ENCODE measurements around the gene LHFPL3. TPM values are rescaled to one million over a fixed set of nuclear protein-coding genes. Genes with fewer than 3 reads are reported as not detected.

Gene LHFPL3
- polyA plus RNA-seq, 6 donors from 2014 or later: not detected

GRCh38 chr7:104328970-104329825, 795 bp downstream of the LHFPL3 start:
- Mint-ChIP-seq H3K27ac (no peak overlapping the region), H3K27me3 (peaks cover 48 to 58% (median 55%) of the 10 kb centered on the region in 3 donors), H3K4me3 (peak overlapping the region in 1 of 8 donors; percentile 46), H3K4me1 (peaks cover 0 to 11% (median 0%) of the 10 kb centered on the region in 3 donors), H3K36me3 (no peaks in the 10 kb centered on the region), H3K9me3 (peaks cover 0 to 9% (median 0%) of the 10 kb centered on the region in 7 donors)
- ATAC-seq (ENCODE audit: low read depth in 2 of 2): no peak
- DNase-seq: no peak

GRCh38 chr7:104341546-104341945, 13.1 kb downstream of the LHFPL3 start:
- no peaks in the 10 kb centered on the region for H3K4me1 Mint-ChIP-seq
- H3K4me3 Mint-ChIP-seq: no peak overlapping the region

GRCh38 chr7:104352736-104353135, 24.3 kb downstream of the LHFPL3 start:
- H3K4me3 Mint-ChIP-seq: no peak overlapping the region
- no peak overlapping the region for H3K27ac Mint-ChIP-seq
- peaks cover 0 to 6% (median 2%) of the 10 kb centered on the region in 7 donors for H3K9me3 Mint-ChIP-seq
- no peak for ATAC-seq (ENCODE audit: low read depth in 2 of 2)
- no peaks in the 10 kb centered on the region for H3K4me1 Mint-ChIP-seq
- no peaks in the 10 kb centered on the region for H3K36me3 Mint-ChIP-seq
- DNase-seq: no peak
- peaks cover 4 to 8% (median 5%) of the 10 kb centered on the region in 3 donors for H3K27me3 Mint-ChIP-seq

More at GRCh38 chr7:104341546-104341945, 13.1 kb downstream of the LHFPL3 start:
- H3K36me3 Mint-ChIP-seq: no peaks in the 10 kb centered on the region
- no peak overlapping the region for H3K27ac Mint-ChIP-seq
- DNase-seq (no peak), ATAC-seq (ENCODE audit: low read depth in 2 of 2) (no peak)
- peaks cover 0 to 7% (median 4%) of the 10 kb centered on the region in 3 donors for H3K27me3 Mint-ChIP-seq
- peaks cover 0 to 3% (median 2%) of the 10 kb centered on the region in 7 donors for H3K9me3 Mint-ChIP-seq

GRCh38 chr7:104357166-104357565, 28.8 kb downstream of the LHFPL3 start:
- peaks cover 0 to 6% (median 3%) of the 10 kb centered on the region in 7 donors for H3K9me3 Mint-ChIP-seq
- no peak overlapping the region for H3K4me3 Mint-ChIP-seq
- H3K36me3 Mint-ChIP-seq: no peaks in the 10 kb centered on the region
- H3K4me1 Mint-ChIP-seq: no peaks in the 10 kb centered on the region
- peaks cover 0 to 15% (median 6%) of the 10 kb centered on the region in 3 donors for H3K27me3 Mint-ChIP-seq
- no peak for DNase-seq
- H3K27ac Mint-ChIP-seq: no peak overlapping the region
- no peak for ATAC-seq (ENCODE audit: low read depth in 2 of 2)

GRCh38 chr7:104358446-104359132, 30.2 kb downstream of the LHFPL3 start:
- Mint-ChIP-seq H3K27me3 (peaks cover 0 to 20% (median 0%) of the 10 kb centered on the region in 3 donors), H3K4me1 (no peaks in the 10 kb centered on the region), H3K4me3 (no peak overlapping the region), H3K27ac (no peak overlapping the region), H3K36me3 (no peaks in the 10 kb centered on the region), H3K9me3 (peaks cover 0 to 6% (median 0%) of the 10 kb centered on the region in 7 donors)
- DNase-seq (no peak), ATAC-seq (ENCODE audit: low read depth in 2 of 2) (no peak)

GRCh38 chr7:104362756-104363155, 34.4 kb downstream of the LHFPL3 start:
- Mint-ChIP-seq H3K36me3 (no peaks in the 10 kb centered on the region), H3K4me3 (no peak overlapping the region), H3K27me3 (peaks cover 0 to 16% (median 0%) of the 10 kb centered on the region in 3 donors), H3K9me3 (peaks cover 0 to 1% (median 0%) of the 10 kb centered on the region in 7 donors), H3K27ac (no peak overlapping the region), H3K4me1 (no peaks in the 10 kb centered on the region)
- DNase-seq (no peak), ATAC-seq (ENCODE audit: low read depth in 2 of 2) (no peak)

GRCh38 chr7:104363355-104363754, 35.0 kb downstream of the LHFPL3 start:
- H3K27ac Mint-ChIP-seq: no peak overlapping the region
- ATAC-seq (ENCODE audit: low read depth in 2 of 2) (no peak), DNase-seq (no peak)
- no peaks in the 10 kb centered on the region for H3K9me3 Mint-ChIP-seq
- no peaks in the 10 kb centered on the region for H3K36me3 Mint-ChIP-seq
- no peaks in the 10 kb centered on the region for H3K4me1 Mint-ChIP-seq
- peaks cover 0 to 16% (median 0%) of the 10 kb centered on the region in 3 donors for H3K27me3 Mint-ChIP-seq
- H3K4me3 Mint-ChIP-seq: no peak overlapping the region

GRCh38 chr7:104366390-104366789, 38.0 kb downstream of the LHFPL3 start:
- Mint-ChIP-seq H3K4me3 (no peak overlapping the region), H3K4me1 (no peaks in the 10 kb centered on the region), H3K36me3 (no peaks in the 10 kb centered on the region), H3K27me3 (peaks cover 5 to 14% (median 9%) of the 10 kb centered on the region in 3 donors), H3K9me3 (no peaks in the 10 kb centered on the region), H3K27ac (no peak overlapping the region)
- no peak for DNase-seq
- ATAC-seq (ENCODE audit: low read depth in 2 of 2): no peak

- H3K4me1 Mint-ChIP-seq: no peaks in the 10 kb centered on the region
- no peak overlapping the region for H3K27ac Mint-ChIP-seq
- no peaks in the 10 kb centered on the region for H3K9me3 Mint-ChIP-seq
- no peak for DNase-seq
- H3K36me3 Mint-ChIP-seq: no peaks in the 10 kb centered on the region
- ATAC-seq (ENCODE audit: low read depth in 2 of 2): no peak
- no peak overlapping the region for H3K4me3 Mint-ChIP-seq
- peaks cover 5 to 16% (median 5%) of the 10 kb centered on the region in 3 donors for H3K27me3 Mint-ChIP-seq
Measured at GRCh38 chr7:104367926-104368325, 39.5 kb downstream of the LHFPL3 start.

GRCh38 chr7:104371216-104371979, 43.0 kb downstream of the LHFPL3 start:
- Mint-ChIP-seq H3K9me3 (peaks cover 0 to 2% (median 0%) of the 10 kb centered on the region in 7 donors), H3K4me3 (no peak overlapping the region), H3K27ac (no peak overlapping the region), H3K36me3 (no peaks in the 10 kb centered on the region), H3K4me1 (no peaks in the 10 kb centered on the region), H3K27me3 (peaks cover 5 to 16% (median 5%) of the 10 kb centered on the region in 3 donors)
- no peak for DNase-seq
- no peak for ATAC-seq (ENCODE audit: low read depth in 2 of 2)

GRCh38 chr7:104371980-104372357, 43.6 kb downstream of the LHFPL3 start:
- no peak for DNase-seq
- Mint-ChIP-seq H3K9me3 (peaks cover 0 to 2% (median 0%) of the 10 kb centered on the region in 7 donors), H3K36me3 (no peaks in the 10 kb centered on the region), H3K27me3 (peaks cover 5 to 16% (median 5%) of the 10 kb centered on the region in 3 donors), H3K4me1 (no peaks in the 10 kb centered on the region), H3K4me3 (no peak overlapping the region), H3K27ac (no peak overlapping the region)
- no peak for ATAC-seq (ENCODE audit: low read depth in 2 of 2)

- no peak overlapping the region for H3K4me3 Mint-ChIP-seq
- H3K27ac Mint-ChIP-seq: no peak overlapping the region
- ATAC-seq (ENCODE audit: low read depth in 2 of 2) (no peak), DNase-seq (no peak)
- no peaks in the 10 kb centered on the region for H3K4me1 Mint-ChIP-seq
- no peaks in the 10 kb centered on the region for H3K36me3 Mint-ChIP-seq
- H3K27me3 Mint-ChIP-seq: peaks cover under 1 to 17% (median 15%) of the 10 kb centered on the region in 3 donors
- peaks cover 5 to 19% (median 12%) of the 10 kb centered on the region in 7 donors for H3K9me3 Mint-ChIP-seq
Measured at GRCh38 chr7:104382616-104383015, 54.2 kb downstream of the LHFPL3 start.

GRCh38 chr7:104386943-104387342, 58.5 kb downstream of the LHFPL3 start:
- no peak for ATAC-seq (ENCODE audit: low read depth in 2 of 2)
- peaks cover 17 to 49% (median 24%) of the 10 kb centered on the region in 7 donors for H3K9me3 Mint-ChIP-seq
- no peak overlapping the region for H3K27ac Mint-ChIP-seq
- no peaks in the 10 kb centered on the region for H3K36me3 Mint-ChIP-seq
- no peaks in the 10 kb centered on the region for H3K4me1 Mint-ChIP-seq
- DNase-seq: no peak
- H3K4me3 Mint-ChIP-seq: no peak overlapping the region
- H3K27me3 Mint-ChIP-seq: peaks cover 0 to 10% (median 9%) of the 10 kb centered on the region in 3 donors

Measured in naive B cell (primary cell).